GM15510 (cell line): ENCODE results near the gene SLC25A21.

Source experiments
- POLR2A ChIP-seq: IDR thresholded peaks from 3 replicates; pipeline ENCODE4 v1.6.1; 2011; ENCODE audit warnings: borderline replicate concordance; ENCODE audit not compliant: insufficient read length; ENCODE audit errors: extremely low read depth

SLC25A21 gene

GRCh38 chr14:37114559-37114958 lies 57.8 kb downstream of the SLC25A21 start:
- TF ChIP-seq POLR2A, result no peak

- TF ChIP-seq POLR2A, result no peak
Measured at GRCh38 chr14:37114002-37114401, 58.4 kb downstream of the SLC25A21 start.

DNA sequence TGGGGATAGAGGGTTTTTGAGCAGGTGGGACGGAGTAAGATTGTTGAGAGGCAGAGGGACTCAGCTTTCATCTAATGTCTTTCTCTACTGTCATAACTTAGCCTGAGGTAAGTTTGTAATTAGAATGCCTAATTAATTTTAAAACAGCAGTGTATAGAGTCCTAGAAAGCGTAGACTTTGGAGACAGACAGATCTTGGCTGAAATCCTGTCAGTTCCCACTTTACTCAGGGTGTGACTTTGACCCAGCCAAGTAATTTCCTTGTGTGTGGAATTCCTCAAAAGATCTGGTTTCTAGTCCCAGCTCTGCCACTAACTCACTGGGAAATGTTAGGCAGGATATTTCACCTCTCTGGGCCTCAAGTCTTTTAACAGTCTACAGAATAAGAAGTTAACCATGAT lies 74.3 kb downstream of the SLC25A21 start:
- TF ChIP-seq POLR2A, result no peak

GRCh38 chr14:37094502-37094901 lies 77.9 kb downstream of the SLC25A21 start:
- TF ChIP-seq POLR2A, result no peak

- TF ChIP-seq POLR2A, result no peak
Measured at GRCh38 chr14:37093364-37093763, 79.0 kb downstream of the SLC25A21 start.

GRCh38 chr14:37091651-37092050 lies 80.8 kb downstream of the SLC25A21 start:
- no peak for TF ChIP-seq POLR2A

GRCh38 chr14:37090026-37090425 lies 82.4 kb downstream of the SLC25A21 start:
- no peak for TF ChIP-seq POLR2A

DNA sequence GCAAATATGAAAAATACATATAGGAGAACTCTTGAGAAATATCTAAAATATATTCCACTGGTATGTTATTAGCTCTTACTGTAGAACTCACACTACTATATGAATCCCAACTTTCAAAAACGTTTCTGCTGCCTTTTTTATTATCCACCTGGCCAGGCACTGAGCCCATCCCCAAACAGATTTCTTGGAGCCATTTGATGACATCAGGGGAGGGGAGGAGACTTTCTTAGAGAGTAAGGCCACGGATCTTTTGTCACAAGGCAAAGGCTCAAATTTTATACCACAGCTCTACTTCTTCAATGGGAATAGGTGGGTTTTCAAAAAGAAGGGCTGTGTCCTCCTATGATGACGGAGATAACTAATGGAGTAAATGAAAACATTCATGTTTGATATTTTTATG lies 83.0 kb downstream of the SLC25A21 start:
- TF ChIP-seq POLR2A, result no peak

- no peak for TF ChIP-seq POLR2A
Measured at GRCh38 chr14:37088356-37089215, 83.8 kb downstream of the SLC25A21 start.

DNA sequence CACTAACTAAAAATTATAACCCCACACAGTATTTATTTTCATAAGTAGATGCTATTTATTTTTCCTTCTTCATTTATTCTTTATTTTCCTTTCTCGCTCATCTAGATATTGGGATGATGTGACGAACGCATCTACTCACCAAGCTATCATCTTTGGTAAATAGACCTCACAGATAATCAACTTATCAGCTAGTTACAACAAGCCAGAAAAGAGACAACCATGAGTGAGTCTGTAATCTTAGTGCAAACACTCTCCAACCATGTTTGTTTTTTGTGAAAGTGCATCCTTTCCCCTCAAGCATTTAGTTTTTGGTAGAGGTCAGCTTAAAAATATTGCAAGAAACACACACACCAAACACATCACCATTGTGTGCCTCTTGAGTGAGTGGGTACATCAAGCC lies 84.9 kb downstream of the SLC25A21 start:
- no peak for TF ChIP-seq POLR2A

DNA sequence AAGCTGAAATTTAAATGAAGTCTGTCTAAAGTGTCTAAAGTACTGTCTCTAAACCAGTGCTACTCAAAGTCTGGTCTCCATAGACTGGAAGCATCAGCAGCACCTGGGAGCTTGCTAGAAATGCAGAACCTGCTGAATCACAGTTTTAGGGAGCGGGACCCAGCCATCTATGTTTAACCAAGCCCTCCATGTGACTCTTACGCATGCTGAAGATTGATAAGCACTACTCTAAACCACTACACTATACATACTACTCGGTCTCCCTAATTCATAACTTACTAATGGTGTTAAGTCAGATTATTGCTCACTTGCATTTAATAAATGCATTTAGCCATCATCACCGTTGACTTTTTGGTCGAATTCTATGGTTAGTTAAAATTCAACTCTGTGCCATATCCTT lies 88.8 kb downstream of the SLC25A21 start:
- TF ChIP-seq POLR2A, result no peak

- no peak for TF ChIP-seq POLR2A
Measured at GRCh38 chr14:37082449-37082848, 90.0 kb downstream of the SLC25A21 start.

GRCh38 chr14:37081856-37082255 lies 90.5 kb downstream of the SLC25A21 start:
- TF ChIP-seq POLR2A, result no peak

GRCh38 chr14:37081218-37081617 lies 91.2 kb downstream of the SLC25A21 start:
- TF ChIP-seq POLR2A, result no peak

- TF ChIP-seq POLR2A, result no peak
Measured at GRCh38 chr14:37078131-37078530, 94.3 kb downstream of the SLC25A21 start.

- TF ChIP-seq POLR2A, result no peak
Measured at GRCh38 chr14:37063467-37064240, 108.8 kb downstream of the SLC25A21 start.
